ENCODE measurements around the gene TBC1D5.
"Not testable (repeated sequence)": the region's sequence is repeated elsewhere in the genome, so short reads cannot be mapped to it uniquely, and the experiment has no call there.

TBC1D5 gene

GRCh38 chr3:17645074-17645698, 97.2 kb downstream of the TBC1D5 start:
- DNase-seq, result peak in 1 of 5 experiments; percentile 1

DNA sequence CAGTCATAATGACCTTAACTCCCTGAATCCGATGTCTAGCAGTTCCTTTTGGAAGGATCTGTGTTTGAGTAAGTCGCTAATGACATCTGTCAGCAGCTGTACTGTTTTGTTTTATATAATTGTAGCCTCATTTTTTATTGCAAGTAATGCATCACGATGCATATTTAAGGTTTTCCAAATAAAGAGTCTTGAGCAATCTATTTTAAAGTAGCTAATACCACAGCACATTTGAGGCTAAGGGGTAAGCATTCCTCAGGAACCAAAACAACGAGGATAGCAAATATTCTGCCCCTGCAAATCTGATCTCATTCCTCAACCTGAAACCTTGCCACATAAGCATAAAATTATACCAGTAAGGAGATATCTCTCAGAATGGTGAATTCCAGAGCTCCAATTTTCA, 98.7 kb downstream of the TBC1D5 start:
- no peak for DNase-seq

DNA sequence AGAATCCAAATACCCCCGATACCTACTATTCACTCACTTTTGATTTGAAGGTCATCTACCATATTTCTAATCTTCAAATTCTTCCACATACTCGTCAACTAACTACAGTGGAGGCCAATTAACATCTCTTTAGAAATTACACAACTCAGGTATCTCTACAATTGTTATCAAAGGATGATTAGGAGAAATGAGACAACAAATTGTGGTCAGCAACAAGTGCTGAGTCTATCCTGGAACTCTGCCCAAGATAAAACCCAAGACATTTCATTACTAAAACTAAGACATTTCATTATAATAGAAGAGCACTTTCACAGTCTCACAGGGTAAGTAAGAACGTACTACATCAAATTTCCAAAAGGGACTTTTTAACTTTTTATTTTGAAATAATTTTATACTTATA, 100.0 kb downstream of the TBC1D5 start:
- DNase-seq, result no peak

DNA sequence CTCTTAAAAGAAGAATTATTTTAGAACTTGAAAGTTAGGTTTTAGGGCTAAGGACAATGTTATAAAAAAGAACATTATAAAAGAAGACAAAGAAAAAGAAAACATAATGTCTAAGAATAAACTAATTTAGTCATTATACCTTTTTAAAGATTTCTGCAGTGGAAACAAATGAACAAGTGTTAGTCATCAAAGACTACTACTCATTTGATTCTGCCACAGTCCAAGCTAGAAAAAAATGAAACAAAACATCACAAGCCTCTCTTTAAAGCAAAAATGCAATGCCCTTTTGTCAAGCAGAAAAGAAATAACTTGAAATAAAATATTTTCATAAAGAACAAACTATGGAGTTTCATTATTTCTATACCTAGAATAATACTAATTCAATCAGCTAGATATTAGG, 102.0 kb downstream of the TBC1D5 start:
- DNase-seq, result peak in 1 of 5 experiments; percentile 2

DNA sequence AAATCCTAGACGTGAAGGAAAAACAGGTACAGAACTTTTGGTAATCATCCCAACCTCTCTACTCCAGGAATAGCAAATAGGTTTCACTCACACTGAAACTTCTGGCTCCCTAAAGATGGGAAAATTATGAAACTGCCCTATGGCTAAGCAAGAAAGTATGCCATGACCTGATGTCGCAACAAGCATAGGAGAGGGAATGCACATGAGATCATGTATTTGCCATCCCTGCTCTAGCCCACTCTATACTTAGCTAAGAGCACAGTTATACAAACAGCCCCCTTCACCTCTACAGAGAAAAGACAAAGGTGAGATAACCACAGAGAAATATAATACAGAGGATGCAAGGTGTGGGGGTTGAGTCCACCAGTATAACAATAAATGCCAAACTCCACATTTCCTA, 102.7 kb downstream of the TBC1D5 start:
- DNase-seq, result no peak

- no peak for DNase-seq
Measured at GRCh38 chr3:17639257-17639656, 103.2 kb downstream of the TBC1D5 start.

DNA sequence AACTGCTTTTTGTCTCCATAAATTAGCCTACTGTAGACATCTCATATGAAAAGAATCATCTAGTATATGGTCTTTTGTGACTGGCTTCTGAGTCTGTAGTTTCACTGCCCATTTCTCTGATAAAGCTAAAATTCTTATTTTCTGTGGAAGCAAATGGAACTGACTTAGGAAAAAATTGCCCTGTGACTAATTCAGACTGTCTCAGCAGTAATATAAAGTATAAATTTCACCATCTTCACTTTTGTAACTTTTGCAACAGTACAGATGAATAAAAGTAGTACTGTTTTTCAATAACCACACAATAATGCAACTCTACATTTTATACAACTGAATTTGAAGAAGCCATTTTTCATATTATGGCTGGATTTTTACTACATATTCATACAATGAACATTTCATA, 104.1 kb downstream of the TBC1D5 start:
- no peak for DNase-seq

DNA sequence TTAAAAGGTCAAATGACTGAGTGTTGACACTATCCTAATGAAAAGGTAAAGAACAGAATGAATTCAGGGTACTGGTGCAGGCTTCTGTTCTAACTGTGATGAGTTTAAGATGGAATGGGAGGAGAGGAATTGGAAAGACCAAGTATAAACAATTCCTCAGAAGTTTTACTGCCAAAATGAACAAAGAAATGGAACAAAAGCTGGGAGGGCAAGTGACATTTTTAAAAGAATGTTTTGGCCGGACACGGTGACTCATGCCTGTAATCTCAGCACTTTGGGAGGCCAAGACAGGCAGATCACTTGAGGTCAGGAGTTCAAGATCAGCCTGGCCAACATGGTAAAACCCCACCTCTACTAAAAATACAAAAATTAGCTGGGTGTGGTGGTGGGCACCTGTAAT, 106.8 kb downstream of the TBC1D5 start:
- DNase-seq, result not testable (repeated sequence)

DNA sequence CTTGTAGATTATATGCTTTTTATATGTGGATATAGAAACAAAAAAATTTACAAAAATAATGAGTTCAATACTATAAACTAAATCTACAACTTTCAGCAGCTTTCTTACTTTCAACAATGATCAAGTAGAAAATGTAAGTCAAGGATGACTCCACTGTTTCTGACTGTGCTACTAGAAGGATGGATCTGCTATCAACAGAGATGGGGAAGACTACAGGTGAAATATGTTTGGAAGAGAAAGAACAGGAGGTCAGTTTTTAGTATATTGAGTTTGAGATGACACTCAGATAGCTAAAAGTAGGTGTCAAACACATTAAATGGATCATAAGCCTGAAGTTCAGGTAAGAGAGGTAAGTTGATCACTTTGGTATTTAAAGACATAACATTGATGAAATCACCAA, 107.5 kb downstream of the TBC1D5 start:
- DNase-seq, result no peak

- DNase-seq, result no peak
Measured at GRCh38 chr3:17634201-17634600, 108.2 kb downstream of the TBC1D5 start.

DNA sequence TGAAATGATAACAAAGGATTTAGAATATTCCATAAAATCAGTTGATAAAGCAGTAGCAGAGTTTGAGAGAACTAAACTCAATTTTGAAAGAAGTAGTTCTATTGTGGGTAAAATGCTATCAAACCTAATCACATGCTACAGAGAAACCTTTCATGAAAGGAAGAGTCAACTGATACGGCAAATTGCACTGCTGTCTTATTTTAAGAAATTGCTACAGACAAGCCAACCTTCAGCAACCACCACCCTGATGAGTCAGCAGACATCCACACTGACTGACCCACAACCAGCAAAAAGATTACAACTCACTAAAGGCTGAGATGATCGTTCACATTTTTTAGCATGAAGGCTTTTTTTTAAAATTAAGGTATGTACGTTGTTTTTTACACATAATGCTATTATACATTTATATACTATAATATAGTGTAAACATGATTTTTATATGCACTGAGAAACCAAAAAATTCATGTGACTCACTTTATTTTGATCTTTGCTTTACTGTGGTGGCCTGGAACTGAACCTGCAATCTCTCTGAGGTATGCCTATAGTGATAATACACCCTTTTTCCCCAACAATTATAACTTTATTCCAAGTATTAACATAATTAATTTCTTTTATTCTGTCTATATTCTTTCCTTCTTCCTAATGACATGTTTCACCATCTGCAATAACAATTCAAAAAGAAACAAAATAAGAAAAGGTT, 109.9 kb downstream of the TBC1D5 start:
- DNase-seq, result peak in 1 of 5 experiments; percentile 57

GRCh38 chr3:17631609-17632008, 110.8 kb downstream of the TBC1D5 start:
- DNase-seq, result no peak

DNA sequence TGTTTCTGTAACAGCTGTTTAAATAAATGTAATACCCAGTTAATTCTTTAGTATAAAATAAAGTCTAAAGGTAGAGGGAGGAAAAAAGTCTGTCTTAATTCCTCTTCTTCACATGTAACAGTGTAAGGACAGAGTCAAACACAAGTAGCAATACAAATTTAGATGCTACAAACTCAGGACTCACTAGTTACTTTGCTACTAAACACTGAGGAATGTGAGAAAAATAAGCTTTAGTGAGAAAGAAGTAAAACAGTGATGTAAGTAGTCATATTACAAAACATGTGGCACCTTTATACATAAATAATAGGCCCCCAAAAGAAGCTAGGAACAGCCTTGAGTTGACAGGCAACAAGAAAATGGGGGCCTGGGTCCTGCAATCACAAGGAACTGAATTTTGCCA, 113.0 kb downstream of the TBC1D5 start:
- DNase-seq, result no peak

- DNase-seq, result no peak
Measured at GRCh38 chr3:17626395-17626794, 116.0 kb downstream of the TBC1D5 start.

DNA sequence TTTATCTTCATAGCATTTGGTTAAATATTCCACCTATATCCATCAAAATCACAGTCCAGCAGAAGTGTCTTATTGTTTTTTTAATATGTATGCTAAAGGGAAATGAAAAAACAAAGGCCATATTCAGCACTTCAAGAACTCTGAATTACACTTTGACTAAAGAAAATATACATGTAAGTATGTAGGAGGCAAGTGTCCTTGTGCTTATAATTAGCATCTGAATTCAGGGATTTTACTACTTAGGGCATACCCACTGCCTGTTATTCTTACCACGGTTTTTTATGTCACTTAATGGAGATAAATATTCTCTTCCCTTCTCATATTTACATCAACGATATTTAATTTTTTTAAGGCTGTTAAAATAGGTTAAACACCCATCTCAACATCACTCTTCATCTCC, 117.3 kb downstream of the TBC1D5 start:
- DNase-seq, result no peak

DNA sequence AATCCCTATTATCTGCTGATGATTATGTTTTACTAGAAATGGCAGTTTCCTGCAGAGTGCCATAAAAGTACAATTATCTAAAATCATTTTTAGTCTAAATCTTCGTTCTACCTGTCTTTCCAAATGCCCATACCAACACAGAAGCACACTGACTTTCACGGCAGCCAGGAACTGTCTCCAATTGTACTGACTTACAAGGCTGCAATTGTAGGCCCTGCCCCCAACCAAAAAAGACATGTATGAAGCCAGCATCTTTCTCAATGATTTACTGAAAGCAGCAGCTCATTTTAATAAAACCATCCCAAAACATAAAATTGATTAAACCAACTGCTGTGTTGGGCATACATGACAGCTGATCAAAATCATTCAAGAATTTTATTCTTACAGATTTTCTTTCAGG, 119.0 kb downstream of the TBC1D5 start:
- no peak for DNase-seq

GRCh38 chr3:17619968-17620367, 122.5 kb downstream of the TBC1D5 start:
- DNase-seq, result no peak

DNA sequence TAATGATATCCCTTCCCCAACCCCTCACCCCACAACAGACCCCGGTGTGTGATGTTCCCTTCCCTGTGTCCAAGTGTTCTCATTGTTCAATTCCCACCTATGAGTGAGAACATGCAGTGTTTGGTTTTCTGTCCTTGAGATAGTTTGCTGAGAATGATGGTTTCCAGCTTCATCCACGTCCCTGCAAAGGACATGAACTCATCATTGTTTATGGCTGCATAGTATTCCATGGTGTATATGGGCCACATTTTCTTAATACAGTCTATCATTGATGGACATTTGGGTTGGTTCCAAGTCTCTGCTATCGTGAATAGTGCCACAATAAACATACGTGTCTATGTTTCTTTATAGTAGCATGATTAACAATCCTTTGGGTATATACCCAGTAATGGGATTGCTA, 129.4 kb downstream of the TBC1D5 start:
- DNase-seq, result not testable (repeated sequence)

DNA sequence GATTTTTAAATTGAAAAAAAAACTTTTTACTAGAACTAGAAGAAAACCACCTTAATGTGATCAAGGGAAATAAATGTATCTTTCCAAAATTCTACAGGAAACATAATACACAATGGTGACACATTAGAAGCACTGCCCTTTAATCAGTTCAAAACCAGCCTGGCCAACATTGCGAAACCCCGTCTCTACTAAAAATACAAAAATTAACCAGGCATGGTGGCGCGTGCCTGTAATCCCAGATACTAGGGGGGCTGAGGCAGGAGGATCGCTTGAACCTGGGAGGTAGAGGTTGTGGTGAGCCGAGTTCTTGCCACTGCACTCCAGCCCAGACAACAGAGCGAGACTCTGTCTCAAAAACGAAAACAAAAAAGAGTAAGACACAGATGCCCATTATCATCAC, 134.5 kb downstream of the TBC1D5 start:
- no peak for DNase-seq

GRCh38 chr3:17605934-17606333, 136.5 kb downstream of the TBC1D5 start:
- DNase-seq, result no peak

DNA sequence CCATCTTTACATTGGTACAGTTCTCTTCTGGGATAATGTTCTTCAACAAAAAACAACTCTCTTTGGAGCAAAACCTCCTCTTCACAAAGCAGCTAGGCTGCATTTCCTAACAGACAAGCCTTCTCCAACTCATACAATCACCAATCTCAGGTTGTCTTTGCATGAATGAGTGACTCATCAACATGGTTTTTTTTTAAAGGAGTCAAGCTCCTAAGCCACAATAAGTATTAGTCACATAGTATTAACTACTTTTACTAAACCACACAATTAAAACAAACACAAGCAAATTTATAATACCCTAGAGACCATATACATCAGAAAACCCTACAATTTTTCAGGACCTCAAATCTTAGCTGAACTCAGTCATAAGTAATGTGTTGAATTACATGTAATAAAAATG, 137.4 kb downstream of the TBC1D5 start:
- no peak for DNase-seq

DNA sequence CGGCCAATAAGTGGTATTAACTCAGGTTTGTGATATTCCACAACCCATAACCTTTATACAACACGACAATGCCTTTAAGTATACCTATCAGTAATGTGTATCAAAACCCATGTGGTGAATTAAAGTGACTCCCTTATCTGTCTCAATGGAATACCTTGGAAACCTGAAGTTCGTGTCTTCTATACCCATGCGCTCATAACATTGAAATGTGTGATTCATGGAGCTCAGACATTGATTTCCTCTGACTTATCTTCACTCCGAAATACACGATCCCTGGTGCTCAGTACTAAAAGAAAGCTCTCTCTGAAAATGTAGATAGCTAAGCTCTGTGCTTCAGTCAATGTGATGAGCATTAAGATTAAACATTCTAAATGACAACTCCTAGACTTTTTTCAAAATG, 140.3 kb downstream of the TBC1D5 start:
- DNase-seq, result no peak

- DNase-seq, result no peak
Measured at GRCh38 chr3:17592956-17593355, 149.5 kb downstream of the TBC1D5 start.

DNA sequence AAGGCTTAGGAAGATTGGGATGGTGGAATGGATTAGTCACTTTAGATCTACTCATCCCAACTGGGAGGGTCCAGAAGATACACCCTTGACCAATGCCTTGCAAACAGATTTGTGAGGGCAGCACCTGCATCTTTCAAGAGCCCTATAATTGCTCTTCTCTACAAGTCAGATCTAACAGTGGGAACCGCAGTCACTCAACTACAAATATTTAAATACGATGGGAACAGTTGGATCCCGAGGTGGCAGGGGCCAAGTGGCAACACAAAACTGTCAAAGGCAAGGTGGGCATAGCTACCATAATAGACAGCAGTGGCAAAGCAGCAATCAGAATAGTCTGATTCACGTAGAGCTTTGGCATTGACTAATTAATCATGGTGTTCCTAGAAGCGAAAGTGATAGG, 152.0 kb downstream of the TBC1D5 start:
- DNase-seq, result no peak

- no peak for DNase-seq
Measured at GRCh38 chr3:17589888-17590287, 152.5 kb downstream of the TBC1D5 start.

All from T-helper 2 cell (primary cell).